GM12892 (cell line): ENCODE results near the gene TTPAL.

Source experiments
- DNase-seq: peaks from one replicate; pipeline ENCODE4 v3.0.0; 2011; ENCODE audit not compliant: insufficient read length
- FAIRE-seq: peaks from 2 replicates; lab custom pipeline; 2011; peaks lifted over from hg19 to GRCh38; lab: Jason Lieb, UNC
- POLR2A ChIP-seq: IDR thresholded peaks from 2 replicates; pipeline ENCODE4 v1.6.1; 2011; ENCODE audit warnings: low read depth, low read length, control low read depth
- POLR2AphosphoS5 ChIP-seq: IDR thresholded peaks from 2 replicates; pipeline ENCODE4 v1.6.1; 2011; ENCODE audit warnings: low read depth, low read length, control low read depth
- TAF1 ChIP-seq: IDR thresholded peaks from 2 replicates; pipeline ENCODE4 v1.6.1; 2011; ENCODE audit warnings: low read depth, mild to moderate bottlenecking, control low read depth, low read length, borderline replicate concordance

Gene TTPAL

GRCh38 chr20:44478206-44478605 lies 2.5 kb downstream of the TTPAL start:
- TF ChIP-seq POLR2A (no peak), POLR2AphosphoS5 (no peak), TAF1 (no peak)
- DNase-seq (no peak), FAIRE-seq (no peak)

- DNase-seq = no peak
- no peak for FAIRE-seq
- no peak for TF ChIP-seq TAF1
- no peak for TF ChIP-seq POLR2AphosphoS5
- no peak for TF ChIP-seq POLR2A
Observed at GRCh38 chr20:44479643-44480042, 4.0 kb downstream of the TTPAL start.

- TF ChIP-seq TAF1 (no peak), POLR2AphosphoS5 (no peak)
- DNase-seq (no peak), FAIRE-seq (no peak)
Observed at GRCh38 chr20:44480097-44480496, 4.4 kb downstream of the TTPAL start.

GRCh38 chr20:44481719-44482416 lies 6.2 kb downstream of the TTPAL start:
- FAIRE-seq (no peak), DNase-seq (no peak)
- no peak for TF ChIP-seq TAF1
- no peak for TF ChIP-seq POLR2A
- TF ChIP-seq POLR2AphosphoS5 = no peak

- TF ChIP-seq TAF1 = no peak
- TF ChIP-seq POLR2A = no peak
- no peak for FAIRE-seq
- no peak for DNase-seq
Observed at GRCh38 chr20:44483112-44483511, 7.4 kb downstream of the TTPAL start.

- TF ChIP-seq TAF1 (no peak), POLR2AphosphoS5 (no peak), POLR2A (no peak)
- no peak for FAIRE-seq
- no peak for DNase-seq
Observed at GRCh38 chr20:44485078-44485829, 9.6 kb downstream of the TTPAL start.

- FAIRE-seq (no peak), DNase-seq (no peak)
- TF ChIP-seq POLR2AphosphoS5 = no peak
- TF ChIP-seq POLR2A = no peak
- TF ChIP-seq TAF1 = no peak
Observed at GRCh38 chr20:44485830-44486198, 10.1 kb downstream of the TTPAL start.

GRCh38 chr20:44488551-44488950 lies 12.9 kb downstream of the TTPAL start:
- FAIRE-seq (no peak), DNase-seq (no peak)
- no peak for TF ChIP-seq POLR2A
- no peak for TF ChIP-seq POLR2AphosphoS5
- TF ChIP-seq TAF1 = no peak

GRCh38 chr20:44489223-44489622 lies 13.5 kb downstream of the TTPAL start:
- FAIRE-seq = no peak
- TF ChIP-seq TAF1 (no peak), POLR2A (no peak), POLR2AphosphoS5 (no peak)
- no peak for DNase-seq

GRCh38 chr20:44489931-44490330 lies 14.3 kb downstream of the TTPAL start:
- FAIRE-seq (no peak), DNase-seq (no peak)
- TF ChIP-seq POLR2AphosphoS5 (no peak), TAF1 (no peak), POLR2A (no peak)

GRCh38 chr20:44491635-44492395 lies 16.1 kb downstream of the TTPAL start:
- FAIRE-seq (no peak), DNase-seq (no peak)
- no peak for TF ChIP-seq TAF1
- no peak for TF ChIP-seq POLR2A
- no peak; the same call in 1 of the 2 replicates for TF ChIP-seq POLR2AphosphoS5
